Ovary (tissue), 3 donors: ENCODE data around the gene TAOK3.

Source experiments
- EP300 ChIP-seq: sonication (generic); formaldehyde crosslinking; IDR thresholded peaks from one replicate; pipeline ENCODE4 v1.6.1; 2017; ENCODE audit warnings: antibody characterized with exemption
- POLR2A ChIP-seq: fragments of 450-650 bp; IDR thresholded peaks from one replicate; pipeline ENCODE4 v1.6.1; 2017; ENCODE audit warnings: antibody characterized with exemption, mild to moderate bottlenecking, moderate library complexity
- TF ChIP-seq, protein P1 (sequence below), 3 donors: fragments of 450-650 bp in 2 of 3; fragments of 200-600 bp in 1 of 3; IDR thresholded peaks; one replicate each; pipeline versions ENCODE4 v1.5.1 to v1.8.0; 2016 to 2022; ENCODE audit warnings: antibody characterized with exemption in 3 of 3, mild to moderate bottlenecking in 1 of 3
- donor health status: DM: no; HTN: no; CAD: no.

DNA sequence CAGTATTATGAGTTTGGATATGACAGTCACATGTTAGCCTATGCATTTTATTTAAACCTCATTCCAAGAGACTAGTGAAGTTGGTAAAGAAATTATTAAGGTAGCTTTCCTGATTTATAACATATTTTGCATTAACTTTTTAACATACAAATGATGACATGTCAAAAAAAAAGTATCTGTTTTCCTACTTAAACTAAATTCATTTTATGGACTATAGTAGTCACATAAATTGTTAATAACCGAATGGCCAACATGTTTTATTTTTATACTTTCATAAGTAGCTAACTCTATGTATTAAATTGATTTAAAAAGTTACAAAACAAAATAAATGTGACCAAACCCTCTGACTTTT lies 14.7 kb downstream of the TAOK3 start:
- TF ChIP-seq POLR2A, result no peak
- TF ChIP-seq, protein P1, sequence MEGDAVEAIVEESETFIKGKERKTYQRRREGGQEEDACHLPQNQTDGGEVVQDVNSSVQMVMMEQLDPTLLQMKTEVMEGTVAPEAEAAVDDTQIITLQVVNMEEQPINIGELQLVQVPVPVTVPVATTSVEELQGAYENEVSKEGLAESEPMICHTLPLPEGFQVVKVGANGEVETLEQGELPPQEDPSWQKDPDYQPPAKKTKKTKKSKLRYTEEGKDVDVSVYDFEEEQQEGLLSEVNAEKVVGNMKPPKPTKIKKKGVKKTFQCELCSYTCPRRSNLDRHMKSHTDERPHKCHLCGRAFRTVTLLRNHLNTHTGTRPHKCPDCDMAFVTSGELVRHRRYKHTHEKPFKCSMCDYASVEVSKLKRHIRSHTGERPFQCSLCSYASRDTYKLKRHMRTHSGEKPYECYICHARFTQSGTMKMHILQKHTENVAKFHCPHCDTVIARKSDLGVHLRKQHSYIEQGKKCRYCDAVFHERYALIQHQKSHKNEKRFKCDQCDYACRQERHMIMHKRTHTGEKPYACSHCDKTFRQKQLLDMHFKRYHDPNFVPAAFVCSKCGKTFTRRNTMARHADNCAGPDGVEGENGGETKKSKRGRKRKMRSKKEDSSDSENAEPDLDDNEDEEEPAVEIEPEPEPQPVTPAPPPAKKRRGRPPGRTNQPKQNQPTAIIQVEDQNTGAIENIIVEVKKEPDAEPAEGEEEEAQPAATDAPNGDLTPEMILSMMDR (IDR thresholded peaks at IDR 0.05), result no peak
- TF ChIP-seq EP300, result no peak
